CD4-positive, alpha-beta T cell treated with Interleukin-2 at 100 ng/mL for 4 hours (primary cell): ENCODE measurements around the gene MREG.
A peak's percentile ranks its signal among the peaks of the same experiment; 100 is the strongest.
"Not testable (repeated sequence)": the region's sequence is repeated elsewhere in the genome, so short reads cannot be mapped to it uniquely, and the experiment has no call there.

Experiments
- DNase-seq: peaks from one replicate; pipeline ENCODE4 v3.0.0-alpha.2; 2020; ENCODE audit warnings: low spot score

MREG gene

GRCh38 chr2:215988556-215989207, 24.7 kb downstream of the MREG start:
- DNase-seq: not testable (repeated sequence)

GRCh38 chr2:215985257-215985656, 28.1 kb downstream of the MREG start:
- DNase-seq: no peak

GRCh38 chr2:215984661-215985060, 28.7 kb downstream of the MREG start:
- no peak for DNase-seq

- no peak for DNase-seq
Observed at GRCh38 chr2:215983581-215984351, 29.6 kb downstream of the MREG start.

GRCh38 chr2:215982465-215982875, 30.9 kb downstream of the MREG start:
- DNase-seq: peak; percentile 12

- DNase-seq: no peak
Observed at GRCh38 chr2:215981115-215981514, 32.2 kb downstream of the MREG start.

GRCh38 chr2:215979620-215980019, 33.7 kb downstream of the MREG start:
- peak; percentile 20 for DNase-seq

- no peak for DNase-seq
Observed at GRCh38 chr2:215974700-215975429, 38.5 kb downstream of the MREG start.

- no peak for DNase-seq
Observed at GRCh38 chr2:215973954-215974699, 39.2 kb downstream of the MREG start.

GRCh38 chr2:215973145-215973792, 40.1 kb downstream of the MREG start:
- DNase-seq: no peak

GRCh38 chr2:215971671-215972070, 41.7 kb downstream of the MREG start:
- no peak for DNase-seq

- not testable (repeated sequence) for DNase-seq
Observed at GRCh38 chr2:215970894-215971293, 42.5 kb downstream of the MREG start.

- no peak for DNase-seq
Observed at GRCh38 chr2:215970425-215970824, 42.9 kb downstream of the MREG start.

GRCh38 chr2:215969131-215969841, 44.1 kb downstream of the MREG start:
- no peak for DNase-seq

- DNase-seq: no peak
Observed at GRCh38 chr2:215968499-215968898, 44.9 kb downstream of the MREG start.

GRCh38 chr2:215967590-215968378, 45.6 kb downstream of the MREG start:
- no peak for DNase-seq

- DNase-seq: no peak
Observed at GRCh38 chr2:215966951-215967350, 46.4 kb downstream of the MREG start.

- no peak for DNase-seq
Observed at GRCh38 chr2:215966274-215966673, 47.1 kb downstream of the MREG start.

GRCh38 chr2:215965532-215966165, 47.7 kb downstream of the MREG start:
- DNase-seq: no peak

GRCh38 chr2:215961981-215962380, 51.4 kb downstream of the MREG start:
- DNase-seq: no peak
